ENCODE results near the gene IFITM2.

The IFITM2 gene

GRCh38 chr11:337711-338110, 30.1 kb downstream of the IFITM2 start:
- TF ChIP-seq, protein P1, sequence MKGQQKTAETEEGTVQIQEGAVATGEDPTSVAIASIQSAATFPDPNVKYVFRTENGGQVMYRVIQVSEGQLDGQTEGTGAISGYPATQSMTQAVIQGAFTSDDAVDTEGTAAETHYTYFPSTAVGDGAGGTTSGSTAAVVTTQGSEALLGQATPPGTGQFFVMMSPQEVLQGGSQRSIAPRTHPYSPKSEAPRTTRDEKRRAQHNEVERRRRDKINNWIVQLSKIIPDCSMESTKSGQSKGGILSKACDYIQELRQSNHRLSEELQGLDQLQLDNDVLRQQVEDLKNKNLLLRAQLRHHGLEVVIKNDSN (IDR thresholded peaks at IDR 0.05): no peak
- TF ChIP-seq RAD21 (IDR thresholded peaks at IDR 0.05; ENCODE audit: low read depth) (no peak), CREB1 (IDR thresholded peaks at IDR 0.05; ENCODE audit: low read depth) (no peak), EGR1 (IDR thresholded peaks at IDR 0.05) (no peak), EP300 (IDR thresholded peaks at IDR 0.05; ENCODE audit: borderline replicate concordance) (no peak), TCF12 (IDR thresholded peaks at IDR 0.05; ENCODE audit: low read depth) (no peak), FOXM1 (IDR thresholded peaks at IDR 0.05; ENCODE audit: borderline replicate concordance, low read depth) (no peak)
- TF ChIP-seq, protein P2, sequence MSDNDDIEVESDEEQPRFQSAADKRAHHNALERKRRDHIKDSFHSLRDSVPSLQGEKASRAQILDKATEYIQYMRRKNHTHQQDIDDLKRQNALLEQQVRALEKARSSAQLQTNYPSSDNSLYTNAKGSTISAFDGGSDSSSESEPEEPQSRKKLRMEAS (IDR thresholded peaks at IDR 0.05): no peak

GRCh38 chr11:339963-340362, 32.3 kb downstream of the IFITM2 start:
- no peak for TF ChIP-seq TAF1 (IDR thresholded peaks at IDR 0.05; ENCODE audit: low read depth)
- no peak for TF ChIP-seq FOXM1 (IDR thresholded peaks at IDR 0.05; ENCODE audit: borderline replicate concordance, low read depth)
- TF ChIP-seq NFIC (IDR thresholded peaks at IDR 0.05): no peak
- TF ChIP-seq, protein P2 (IDR thresholded peaks at IDR 0.05): no peak
- no peak for TF ChIP-seq CEBPB (IDR thresholded peaks at IDR 0.05)
- no peak for TF ChIP-seq TCF12 (IDR thresholded peaks at IDR 0.05; ENCODE audit: low read depth)
- TF ChIP-seq EP300 (IDR thresholded peaks at IDR 0.05; ENCODE audit: borderline replicate concordance): no peak
- no peak for TF ChIP-seq CREB1 (IDR thresholded peaks at IDR 0.05; ENCODE audit: low read depth)
- no peak for TF ChIP-seq RAD21 (IDR thresholded peaks at IDR 0.05; ENCODE audit: low read depth)
- TF ChIP-seq, protein P1 (IDR thresholded peaks at IDR 0.05): no peak
- TF ChIP-seq, protein P3, sequence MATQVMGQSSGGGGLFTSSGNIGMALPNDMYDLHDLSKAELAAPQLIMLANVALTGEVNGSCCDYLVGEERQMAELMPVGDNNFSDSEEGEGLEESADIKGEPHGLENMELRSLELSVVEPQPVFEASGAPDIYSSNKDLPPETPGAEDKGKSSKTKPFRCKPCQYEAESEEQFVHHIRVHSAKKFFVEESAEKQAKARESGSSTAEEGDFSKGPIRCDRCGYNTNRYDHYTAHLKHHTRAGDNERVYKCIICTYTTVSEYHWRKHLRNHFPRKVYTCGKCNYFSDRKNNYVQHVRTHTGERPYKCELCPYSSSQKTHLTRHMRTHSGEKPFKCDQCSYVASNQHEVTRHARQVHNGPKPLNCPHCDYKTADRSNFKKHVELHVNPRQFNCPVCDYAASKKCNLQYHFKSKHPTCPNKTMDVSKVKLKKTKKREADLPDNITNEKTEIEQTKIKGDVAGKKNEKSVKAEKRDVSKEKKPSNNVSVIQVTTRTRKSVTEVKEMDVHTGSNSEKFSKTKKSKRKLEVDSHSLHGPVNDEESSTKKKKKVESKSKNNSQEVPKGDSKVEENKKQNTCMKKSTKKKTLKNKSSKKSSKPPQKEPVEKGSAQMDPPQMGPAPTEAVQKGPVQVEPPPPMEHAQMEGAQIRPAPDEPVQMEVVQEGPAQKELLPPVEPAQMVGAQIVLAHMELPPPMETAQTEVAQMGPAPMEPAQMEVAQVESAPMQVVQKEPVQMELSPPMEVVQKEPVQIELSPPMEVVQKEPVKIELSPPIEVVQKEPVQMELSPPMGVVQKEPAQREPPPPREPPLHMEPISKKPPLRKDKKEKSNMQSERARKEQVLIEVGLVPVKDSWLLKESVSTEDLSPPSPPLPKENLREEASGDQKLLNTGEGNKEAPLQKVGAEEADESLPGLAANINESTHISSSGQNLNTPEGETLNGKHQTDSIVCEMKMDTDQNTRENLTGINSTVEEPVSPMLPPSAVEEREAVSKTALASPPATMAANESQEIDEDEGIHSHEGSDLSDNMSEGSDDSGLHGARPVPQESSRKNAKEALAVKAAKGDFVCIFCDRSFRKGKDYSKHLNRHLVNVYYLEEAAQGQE (IDR thresholded peaks at IDR 0.05; ENCODE audit: low read depth): no peak
- no peak for TF ChIP-seq YY1 (IDR thresholded peaks at IDR 0.05; ENCODE audit: low read depth)
- no peak for TF ChIP-seq ZBTB7A (IDR thresholded peaks at IDR 0.05; ENCODE audit: low read depth)
- no peak for TF ChIP-seq TEAD4 (IDR thresholded peaks at IDR 0.05)
- TF ChIP-seq EGR1 (IDR thresholded peaks at IDR 0.05): no peak

GRCh38 chr11:340539-341512, 33.2 kb downstream of the IFITM2 start:
- TF ChIP-seq TEAD4 (IDR thresholded peaks at IDR 0.05) (no peak), NFIC (IDR thresholded peaks at IDR 0.05) (no peak), CREB1 (IDR thresholded peaks at IDR 0.05; ENCODE audit: low read depth) (no peak), CEBPB (IDR thresholded peaks at IDR 0.05) (no peak), ZBTB7A (IDR thresholded peaks at IDR 0.05; ENCODE audit: low read depth) (no peak), EGR1 (IDR thresholded peaks at IDR 0.05) (no peak), TCF12 (IDR thresholded peaks at IDR 0.05; ENCODE audit: low read depth) (no peak), YY1 (IDR thresholded peaks at IDR 0.05; ENCODE audit: low read depth) (no peak), RAD21 (IDR thresholded peaks at IDR 0.05; ENCODE audit: low read depth) (no peak)
- TF ChIP-seq, protein P3 (IDR thresholded peaks at IDR 0.05; ENCODE audit: low read depth): no peak

- TF ChIP-seq TEAD4 (IDR thresholded peaks at IDR 0.05) (no peak), EP300 (IDR thresholded peaks at IDR 0.05; ENCODE audit: borderline replicate concordance) (no peak), ZBTB7A (IDR thresholded peaks at IDR 0.05; ENCODE audit: low read depth) (no peak), EGR1 (IDR thresholded peaks at IDR 0.05) (no peak), TCF12 (IDR thresholded peaks at IDR 0.05; ENCODE audit: low read depth) (no peak), FOXM1 (IDR thresholded peaks at IDR 0.05; ENCODE audit: borderline replicate concordance, low read depth) (no peak), YY1 (IDR thresholded peaks at IDR 0.05; ENCODE audit: low read depth) (no peak), NFIC (IDR thresholded peaks at IDR 0.05) (no peak), CEBPB (IDR thresholded peaks at IDR 0.05) (no peak), TAF1 (IDR thresholded peaks at IDR 0.05; ENCODE audit: low read depth) (no peak), RAD21 (IDR thresholded peaks at IDR 0.05; ENCODE audit: low read depth) (no peak), CREB1 (IDR thresholded peaks at IDR 0.05; ENCODE audit: low read depth) (no peak)
- TF ChIP-seq, protein P3 (IDR thresholded peaks at IDR 0.05; ENCODE audit: low read depth): no peak
- TF ChIP-seq, protein P1 (IDR thresholded peaks at IDR 0.05): no peak
These were observed 34.7 kb downstream of the IFITM2 start for GRCh38 chr11:342328-342727.
